Measurements from ENCODE around the gene DOCK8. TPM values are rescaled to one million over a fixed set of nuclear protein-coding genes. Genes with fewer than 3 reads are reported as not detected.

The DOCK8 gene
- total RNA-seq, 2 donors from 2014 or later, result 5.2 to 9.5 TPM

- Histone ChIP-seq H3K9me3 (peaks cover 0 to 4% of the 10 kb centered on the region in 2 donors), H3K27me3 (no peaks in the 10 kb centered on the region), H3K4me3 (no peak overlapping the region), H3K27ac (no peak overlapping the region), H3K4me1 (no peaks in the 10 kb centered on the region), H3K36me3 (no peaks in the 10 kb centered on the region)
- TF ChIP-seq, protein P1, sequence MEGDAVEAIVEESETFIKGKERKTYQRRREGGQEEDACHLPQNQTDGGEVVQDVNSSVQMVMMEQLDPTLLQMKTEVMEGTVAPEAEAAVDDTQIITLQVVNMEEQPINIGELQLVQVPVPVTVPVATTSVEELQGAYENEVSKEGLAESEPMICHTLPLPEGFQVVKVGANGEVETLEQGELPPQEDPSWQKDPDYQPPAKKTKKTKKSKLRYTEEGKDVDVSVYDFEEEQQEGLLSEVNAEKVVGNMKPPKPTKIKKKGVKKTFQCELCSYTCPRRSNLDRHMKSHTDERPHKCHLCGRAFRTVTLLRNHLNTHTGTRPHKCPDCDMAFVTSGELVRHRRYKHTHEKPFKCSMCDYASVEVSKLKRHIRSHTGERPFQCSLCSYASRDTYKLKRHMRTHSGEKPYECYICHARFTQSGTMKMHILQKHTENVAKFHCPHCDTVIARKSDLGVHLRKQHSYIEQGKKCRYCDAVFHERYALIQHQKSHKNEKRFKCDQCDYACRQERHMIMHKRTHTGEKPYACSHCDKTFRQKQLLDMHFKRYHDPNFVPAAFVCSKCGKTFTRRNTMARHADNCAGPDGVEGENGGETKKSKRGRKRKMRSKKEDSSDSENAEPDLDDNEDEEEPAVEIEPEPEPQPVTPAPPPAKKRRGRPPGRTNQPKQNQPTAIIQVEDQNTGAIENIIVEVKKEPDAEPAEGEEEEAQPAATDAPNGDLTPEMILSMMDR (IDR thresholded peaks at IDR 0.05), result no peak
- DNase-seq (ENCODE audit: low spot score), result no peak
Observed at GRCh38 chr9:259405-260404, 45.0 kb downstream of the DOCK8 start.

DNA sequence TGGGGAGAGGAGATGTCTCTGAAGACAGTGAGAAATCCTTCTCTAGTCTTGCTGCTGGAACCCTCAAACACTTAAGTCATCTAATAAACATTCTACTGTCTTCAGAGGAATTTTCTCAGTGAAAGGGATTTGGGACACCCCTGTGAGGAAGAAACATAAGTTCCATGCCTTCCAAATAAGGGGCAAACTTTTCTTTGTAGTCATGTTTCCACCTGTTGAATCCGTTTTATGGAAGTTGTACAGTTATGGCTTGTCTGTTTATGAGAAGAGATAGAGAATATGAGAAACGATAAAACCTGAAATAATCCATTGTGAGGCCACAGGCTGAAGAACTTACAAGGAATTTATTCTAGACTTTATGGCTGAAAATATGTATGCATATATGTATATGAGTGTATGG, 49.6 kb downstream of the DOCK8 start:
- Histone ChIP-seq H3K4me3 (no peak overlapping the region), H3K4me1 (no peaks in the 10 kb centered on the region), H3K36me3 (no peaks in the 10 kb centered on the region), H3K27me3 (no peaks in the 10 kb centered on the region), H3K9me3 (peaks cover 0 to 4% of the 10 kb centered on the region in 2 donors), H3K27ac (no peak overlapping the region)
- TF ChIP-seq, protein P1 (IDR thresholded peaks at IDR 0.05), result no peak
- DNase-seq (ENCODE audit: low spot score), result no peak

- TF ChIP-seq, protein P1 (IDR thresholded peaks at IDR 0.05), result no peak
- Histone ChIP-seq H3K9me3 (peaks cover 0 to 4% of the 10 kb centered on the region in 2 donors), H3K27me3 (no peaks in the 10 kb centered on the region), H3K4me3 (no peak overlapping the region), H3K27ac (no peak overlapping the region), H3K36me3 (no peaks in the 10 kb centered on the region), H3K4me1 (no peaks in the 10 kb centered on the region)
- DNase-seq (ENCODE audit: low spot score), result no peak
Observed at GRCh38 chr9:265209-265870, 50.7 kb downstream of the DOCK8 start.

- Histone ChIP-seq H3K27me3 (no peaks in the 10 kb centered on the region), H3K27ac (no peak overlapping the region), H3K36me3 (no peaks in the 10 kb centered on the region), H3K9me3 (peaks cover 0 to 4% of the 10 kb centered on the region in 2 donors), H3K4me3 (no peak overlapping the region), H3K4me1 (no peaks in the 10 kb centered on the region)
- TF ChIP-seq, protein P1 (IDR thresholded peaks at IDR 0.05), result no peak
- no peak for DNase-seq (ENCODE audit: low spot score)
Observed at GRCh38 chr9:266228-266627, 51.6 kb downstream of the DOCK8 start.

DNA sequence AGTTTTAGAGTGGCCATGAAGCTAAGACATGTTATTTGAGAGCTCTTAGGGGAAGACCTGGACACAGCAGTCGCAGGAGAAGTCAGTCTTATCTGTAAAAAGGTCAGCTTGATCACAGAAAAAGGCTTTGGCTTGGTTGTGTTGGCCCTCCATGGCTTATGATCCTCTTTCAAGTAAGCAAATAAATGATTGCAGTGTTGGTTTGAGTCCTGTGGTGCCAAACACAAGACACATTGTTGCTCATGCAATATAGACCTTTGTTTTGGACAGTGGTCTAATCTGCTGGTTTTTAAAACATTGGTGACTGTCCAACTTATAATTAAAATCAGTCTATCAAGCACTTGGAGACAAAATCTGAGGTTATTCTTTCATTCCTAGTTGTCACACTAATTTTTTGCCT, 54.0 kb downstream of the DOCK8 start:
- DNase-seq (ENCODE audit: low spot score), result no peak
- no peaks in the 10 kb centered on the region for H3K9me3 ChIP-seq
- no peaks in the 10 kb centered on the region for H3K27me3 ChIP-seq
- H3K27ac ChIP-seq, result no peak overlapping the region
- H3K36me3 ChIP-seq, result no peaks in the 10 kb centered on the region
- no peaks in the 10 kb centered on the region for H3K4me1 ChIP-seq
- no peak overlapping the region for H3K4me3 ChIP-seq
- TF ChIP-seq, protein P1 (IDR thresholded peaks at IDR 0.05), result no peak

Measured in right atrium auricular region (tissue), 2 donors.